Measurements from ENCODE around the gene HDAC4. TPM values are rescaled to one million over a fixed set of nuclear protein-coding genes. Genes with fewer than 3 reads are reported as not detected.

HDAC4 gene
- total and polyA plus RNA-seq, 2 of the 8 experiments (the other 6 are each of a cell fraction or from before 2014, with no cell fraction given), result 15.4 to 31.5 TPM

DNA sequence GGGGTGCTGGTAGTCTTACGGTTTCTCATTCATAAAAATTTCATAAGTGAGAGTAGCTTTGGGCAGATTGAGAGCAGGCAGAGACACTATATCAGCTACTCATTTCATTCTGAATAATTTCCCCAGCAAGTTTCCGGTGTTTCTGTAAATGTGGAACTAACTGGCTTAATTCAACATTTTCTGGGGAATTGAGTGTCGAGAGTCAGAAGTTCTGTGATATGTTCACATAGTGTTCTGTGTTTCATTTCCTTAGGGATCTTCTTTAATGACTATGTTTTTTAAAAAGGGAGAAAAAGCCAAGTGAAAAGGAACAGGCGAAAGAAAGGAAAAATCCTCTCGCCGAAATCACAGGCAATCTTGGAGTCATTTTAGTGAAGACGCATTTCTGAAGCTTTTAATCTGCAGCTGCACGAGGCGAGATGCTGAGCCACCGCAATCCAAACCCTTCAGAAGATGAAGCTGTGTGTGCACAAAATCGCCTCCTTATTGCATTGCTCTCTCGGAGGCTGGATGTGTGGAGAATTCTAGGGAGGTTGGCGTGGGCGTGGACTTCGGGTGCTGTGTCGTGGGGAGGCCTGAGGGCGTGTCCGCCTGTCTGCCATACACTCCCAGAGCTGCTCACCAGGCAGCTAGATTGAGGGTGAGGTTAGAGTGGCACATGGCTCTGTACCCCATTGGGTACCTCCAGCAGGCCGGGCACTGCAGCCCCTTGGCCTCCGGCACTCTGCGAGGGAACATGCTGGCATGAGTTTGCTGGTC lies 38.4 kb upstream of the HDAC4 start:
- no peaks in the 10 kb centered on the region for H3K79me2 ChIP-seq (ENCODE audit: control insufficient read depth in 1 of 2, insufficient read depth in 2 of 2, low read length in 2 of 2)
- CTCF ChIA-PET (ENCODE audit: partially characterized antibody), result no interaction called here
- no peak overlapping the region for H4K5ac ChIP-seq (ENCODE audit: insufficient read length, low read depth, low read length)
- H4K20me1 ChIP-seq (replicated peaks in 1 of 2; ENCODE audit: control insufficient read depth in 1 of 2, insufficient read depth in 2 of 2, low read length in 2 of 2), result no peaks in the 10 kb centered on the region
- no peak overlapping the region for H3K4ac ChIP-seq (replicated peaks; ENCODE audit: insufficient read length, low read depth, low read length)
- H3K36me3 ChIP-seq (ENCODE audit: control insufficient read depth in 2 of 4, insufficient read depth in 4 of 4, low read length in 3 of 4), result no peaks in the 10 kb centered on the region
- H3K27ac ChIP-seq (ENCODE audit: low read depth, low read length), result no peak overlapping the region
- no peak overlapping the region for H2BK15ac ChIP-seq (ENCODE audit: low read length)
- FAIRE-seq, result no peak
- DNase-seq (ENCODE audit: low read depth in 1 of 2, low spot score in 2 of 2), result no peak
- no peak overlapping the region for H3K23ac ChIP-seq (ENCODE audit: insufficient read length)
- H3K18ac ChIP-seq (ENCODE audit: extremely low read depth, low read length), result no peak overlapping the region
- no peaks in the 10 kb centered on the region for H3K79me1 ChIP-seq (ENCODE audit: low read depth, low read length)
- H3K9ac ChIP-seq (replicated peaks in 1 of 4; ENCODE audit: extremely low read depth in 1 of 4, low read depth in 3 of 4, low read length in 3 of 4), result no peak overlapping the region
- no peak overlapping the region for H3K4me3 ChIP-seq (ENCODE audit: extremely low read depth in 1 of 4, insufficient read depth in 2 of 4, low read depth in 3 of 4, low read length in 4 of 4)
- H2AFZ ChIP-seq (ENCODE audit: low read length), result no peak overlapping the region
- H2BK12ac ChIP-seq (ENCODE audit: low read depth, low read length), result no peak overlapping the region
- TF ChIP-seq POU5F1 (IDR thresholded peaks at IDR 0.05; ENCODE audit: low read depth, low read length), result no peak
- TF ChIP-seq POLR2A (IDR thresholded peaks at IDR 0.05; ENCODE audit: control extremely low read depth in 1 of 2, low read depth in 2 of 2, low read length in 2 of 2), result no peak
- TF ChIP-seq SIRT6 (IDR thresholded peaks at IDR 0.05; ENCODE audit: low read length), result no peak
- TF ChIP-seq MAFK (IDR thresholded peaks at IDR 0.05; ENCODE audit: low read depth, low read length), result no peak
- TF ChIP-seq ASH2L (IDR thresholded peaks at IDR 0.05; ENCODE audit: low read length), result no peak
- no peak for TF ChIP-seq RFX5 (IDR thresholded peaks at IDR 0.05; ENCODE audit: borderline replicate concordance, low read depth, low read length)
- peaks cover 0 to 6% of the 10 kb centered on the region in 2 experiments; a peak in 2 of 4 replicates for H3K9me3 ChIP-seq (ENCODE audit: insufficient read depth in 2 of 2, low read depth in 1 of 2, low read length in 1 of 2)
- H3K4me1 ChIP-seq (replicated peaks in 1 of 4; ENCODE audit: control insufficient read depth in 3 of 4, insufficient read depth in 4 of 4, low read length in 3 of 4), result peaks cover 0 to 14% (median 9%) of the 10 kb centered on the region in 4 experiments; a peak in 5 of 7 replicates
- POLR2A ChIA-PET (ENCODE audit: partially characterized antibody), result no interaction called here
- H3K56ac ChIP-seq (replicated peaks; ENCODE audit: insufficient read length, low read depth, low read length), result no peak overlapping the region
- H2BK5ac ChIP-seq (ENCODE audit: low read depth, low read length), result no peak overlapping the region
- no peak overlapping the region for H2BK20ac ChIP-seq (ENCODE audit: low read length)
- H2AK5ac ChIP-seq (ENCODE audit: low read depth, low read length), result no peak overlapping the region
- H3K27me3 ChIP-seq (replicated peaks in 1 of 4; ENCODE audit: control insufficient read depth in 3 of 4, extremely low read depth in 1 of 4, insufficient read depth in 3 of 4, low read length in 3 of 4), result peaks cover 0 to 13% (median 5%) of the 10 kb centered on the region in 4 experiments; a peak in 4 of 7 replicates
- H4K91ac ChIP-seq (replicated peaks; ENCODE audit: insufficient read length, low read length), result no peak overlapping the region
- H3K14ac ChIP-seq (ENCODE audit: insufficient read length), result no peak overlapping the region
- WGBS, 2 experiments (ENCODE audit: extremely low coverage in 1 of 2, insufficient coverage in 1 of 2, insufficient read length in 1 of 2, insufficient replicate concordance in 2 of 2, low coverage in 1 of 2, low lambda C conversion rate in 2 of 2, missing lambda C conversion rate in 1 of 2), result 89% methylated on average over 21 of the region's 21 CpGs; no CpG with 5 or more reads in 1 of the 2 experiments
- no peak overlapping the region for H4K8ac ChIP-seq (ENCODE audit: extremely low read depth, insufficient read depth, low read length)
- no peak overlapping the region for H3K4me2 ChIP-seq (ENCODE audit: insufficient read depth in 1 of 2, low read depth in 2 of 2, low read length in 2 of 2)
- no peak overlapping the region for H2BK120ac ChIP-seq (replicated peaks; ENCODE audit: low read depth, low read length)
- no peaks in the 10 kb centered on the region for H3K23me2 ChIP-seq (ENCODE audit: low read depth, low read length)

Measured in H1 (cell line).